Measurements from ENCODE around the gene MRPS18B.

GRCh38 chr6:30617565-30618269 lies at the start of gene MRPS18B:
- TF ChIP-seq CHD4 (IDR thresholded peaks at IDR 0.05; ENCODE audit: borderline replicate concordance, low read length) (no peak), SMC3 (IDR thresholded peaks at IDR 0.05; ENCODE audit: low read length) (no peak), HDAC1 (CRISPR knock-in tag; IDR thresholded peaks at IDR 0.05) (peak; percentile 87), ZSCAN30 (CRISPR knock-in tag; IDR thresholded peaks at IDR 0.05) (no peak), ZNF431 (CRISPR knock-in tag; IDR thresholded peaks at IDR 0.05; ENCODE audit: borderline replicate concordance, low read depth) (no peak), FOXP1 (IDR thresholded peaks at IDR 0.05) (no peak), FOXP1 (CRISPR knock-in tag; IDR thresholded peaks at IDR 0.05) (no peak), KLF16 (CRISPR knock-in tag; IDR thresholded peaks at IDR 0.05) (peak in 1 of 2 experiments; percentile 60; a peak in 2 of 4 replicates), NFATC3 (CRISPR knock-in tag; IDR thresholded peaks at IDR 0.05) (peak; percentile 27; the same call in 1 of the 2 replicates), BRCA1 (CRISPR knock-in tag; IDR thresholded peaks at IDR 0.05) (peak; percentile 67; the same call in 1 of the 2 replicates), ZFP36 (IDR thresholded peaks at IDR 0.05; ENCODE audit: borderline replicate concordance, low read depth, low read length, partially characterized antibody) (no peak), ZNF329 (CRISPR knock-in tag; IDR thresholded peaks at IDR 0.05; ENCODE audit: low read depth) (no peak)
- TF ChIP-seq, protein P1, sequence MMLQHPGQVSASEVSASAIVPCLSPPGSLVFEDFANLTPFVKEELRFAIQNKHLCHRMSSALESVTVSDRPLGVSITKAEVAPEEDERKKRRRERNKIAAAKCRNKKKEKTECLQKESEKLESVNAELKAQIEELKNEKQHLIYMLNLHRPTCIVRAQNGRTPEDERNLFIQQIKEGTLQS (CRISPR knock-in tag; IDR thresholded peaks at IDR 0.05), result no peak
- TF ChIP-seq, protein P2, sequence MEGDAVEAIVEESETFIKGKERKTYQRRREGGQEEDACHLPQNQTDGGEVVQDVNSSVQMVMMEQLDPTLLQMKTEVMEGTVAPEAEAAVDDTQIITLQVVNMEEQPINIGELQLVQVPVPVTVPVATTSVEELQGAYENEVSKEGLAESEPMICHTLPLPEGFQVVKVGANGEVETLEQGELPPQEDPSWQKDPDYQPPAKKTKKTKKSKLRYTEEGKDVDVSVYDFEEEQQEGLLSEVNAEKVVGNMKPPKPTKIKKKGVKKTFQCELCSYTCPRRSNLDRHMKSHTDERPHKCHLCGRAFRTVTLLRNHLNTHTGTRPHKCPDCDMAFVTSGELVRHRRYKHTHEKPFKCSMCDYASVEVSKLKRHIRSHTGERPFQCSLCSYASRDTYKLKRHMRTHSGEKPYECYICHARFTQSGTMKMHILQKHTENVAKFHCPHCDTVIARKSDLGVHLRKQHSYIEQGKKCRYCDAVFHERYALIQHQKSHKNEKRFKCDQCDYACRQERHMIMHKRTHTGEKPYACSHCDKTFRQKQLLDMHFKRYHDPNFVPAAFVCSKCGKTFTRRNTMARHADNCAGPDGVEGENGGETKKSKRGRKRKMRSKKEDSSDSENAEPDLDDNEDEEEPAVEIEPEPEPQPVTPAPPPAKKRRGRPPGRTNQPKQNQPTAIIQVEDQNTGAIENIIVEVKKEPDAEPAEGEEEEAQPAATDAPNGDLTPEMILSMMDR (CRISPR knock-in tag; IDR thresholded peaks at IDR 0.05), result no peak

Measured in HepG2 (cell line).